GM19452 (cell line): ENCODE results near the gene TRPC4.

Experiments
- ATAC-seq: cut with Tn5 transposase; IDR thresholded peaks from one replicate; pipeline ENCODE4 v1.9.1; 2021; ENCODE audit not compliant: unreplicated experiment

The TRPC4 gene

DNA sequence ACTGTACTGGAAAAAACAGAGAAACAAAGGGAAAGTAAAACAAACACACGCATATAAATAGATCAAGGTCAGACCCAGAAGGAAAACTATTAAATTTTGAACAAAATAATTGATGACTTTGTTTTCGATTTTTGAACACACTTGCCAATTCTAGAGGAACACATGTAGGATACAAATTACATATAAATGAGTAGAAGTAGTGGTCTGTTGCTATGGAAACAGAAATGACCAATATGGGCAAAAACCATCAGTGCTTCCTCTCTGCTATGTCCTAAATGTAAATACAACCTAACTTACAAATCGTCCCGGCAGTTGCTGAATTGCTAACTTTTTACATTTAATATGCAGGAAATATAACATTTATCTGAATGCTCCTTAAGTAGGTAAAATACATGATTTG lies 205.8 kb downstream of the TRPC4 start:
- no peak for ATAC-seq

DNA sequence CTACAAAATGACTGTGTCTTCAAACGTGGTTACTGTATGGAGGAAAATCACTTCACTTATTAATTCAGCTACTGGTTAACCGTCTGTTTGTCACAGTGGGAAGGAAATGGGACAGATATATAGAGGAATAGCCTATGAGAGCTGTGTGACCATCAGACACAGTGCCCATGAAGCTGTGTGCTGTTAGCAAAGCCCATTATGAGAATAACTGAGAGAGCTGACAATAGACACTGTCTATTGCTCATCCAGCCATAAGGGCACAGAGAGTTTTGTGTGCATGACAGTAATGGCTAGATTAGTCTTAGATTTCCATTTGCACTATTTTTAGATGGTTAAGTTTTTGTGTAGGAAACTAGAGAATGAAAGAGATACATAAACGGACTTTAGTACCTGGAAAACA lies 206.9 kb downstream of the TRPC4 start:
- no peak for ATAC-seq

DNA sequence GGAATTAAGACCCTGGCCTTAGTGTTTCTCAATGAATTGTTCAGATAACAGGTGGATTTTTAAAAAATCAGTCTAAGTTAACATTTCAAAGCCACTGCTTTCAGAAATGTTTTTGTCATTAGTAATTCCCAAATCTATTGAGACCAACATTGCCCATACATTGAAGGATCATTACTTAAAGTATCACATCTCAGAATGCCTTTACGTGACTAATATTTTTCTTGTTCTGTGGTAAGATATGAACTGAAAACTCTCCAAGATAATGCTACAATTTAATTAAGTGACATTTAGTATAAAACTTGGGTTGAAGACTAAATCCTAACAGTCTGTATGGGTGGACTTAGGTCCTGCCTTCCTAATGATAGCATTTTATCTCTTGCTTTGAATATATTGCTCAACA lies 211.6 kb downstream of the TRPC4 start:
- ATAC-seq = no peak

DNA sequence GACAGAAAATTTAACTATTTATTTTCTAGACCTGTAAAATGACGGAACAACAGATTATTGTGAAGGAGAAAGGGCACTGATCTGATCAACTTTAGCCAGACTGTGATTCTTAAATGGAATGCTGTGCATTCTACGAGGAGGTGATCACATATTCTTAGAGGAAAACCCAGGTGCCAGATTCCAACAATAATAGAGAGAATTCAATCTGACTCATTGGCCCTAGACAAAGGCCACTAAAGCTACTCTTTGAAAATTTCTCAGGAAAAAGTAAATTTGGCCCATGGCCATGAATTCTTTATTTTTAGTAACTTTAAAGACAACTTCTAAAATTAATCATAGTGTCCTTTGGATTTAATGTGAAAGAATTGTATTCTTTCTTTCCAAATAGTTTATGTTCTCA lies 212.4 kb downstream of the TRPC4 start:
- ATAC-seq = no peak

- no peak for ATAC-seq
Observed at GRCh38 chr13:37656247-37656940, 213.2 kb downstream of the TRPC4 start.

- no peak for ATAC-seq
Observed at GRCh38 chr13:37652596-37652995, 217.0 kb downstream of the TRPC4 start.

GRCh38 chr13:37651891-37652290 lies 217.7 kb downstream of the TRPC4 start:
- ATAC-seq = no peak

GRCh38 chr13:37648609-37649008 lies 221.0 kb downstream of the TRPC4 start:
- ATAC-seq = no peak

DNA sequence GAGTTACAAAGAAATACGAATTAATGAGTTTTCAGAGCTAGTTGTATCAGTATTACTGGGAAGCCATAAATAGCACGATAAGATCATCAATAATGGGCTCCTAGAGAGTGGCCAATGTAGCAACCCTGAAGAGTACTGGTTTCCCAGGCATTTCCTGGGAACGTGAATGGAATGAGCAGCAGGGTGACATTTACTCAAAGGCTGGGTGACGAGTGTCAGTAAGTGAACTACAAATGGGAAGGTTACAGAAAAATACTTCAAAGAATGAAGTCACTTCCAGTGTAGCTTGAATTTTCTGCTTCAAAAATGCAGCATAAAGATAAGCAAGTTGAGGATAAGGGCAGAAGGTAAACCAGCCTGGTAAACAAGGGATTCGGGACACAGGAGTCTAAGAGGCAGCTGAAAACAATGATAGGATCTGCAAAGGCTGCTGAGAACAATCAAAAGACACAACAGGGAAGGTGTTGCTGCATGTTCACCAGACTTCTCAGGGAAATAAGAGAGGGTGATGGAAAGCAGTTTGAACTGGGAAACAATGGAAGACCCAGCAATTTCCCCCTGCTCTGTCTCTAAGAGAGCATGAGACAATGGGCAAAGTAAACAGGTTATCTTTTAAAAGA lies 222.4 kb downstream of the TRPC4 start:
- ATAC-seq = no peak

- no peak for ATAC-seq
Observed at GRCh38 chr13:37646531-37646930, 223.0 kb downstream of the TRPC4 start.

DNA sequence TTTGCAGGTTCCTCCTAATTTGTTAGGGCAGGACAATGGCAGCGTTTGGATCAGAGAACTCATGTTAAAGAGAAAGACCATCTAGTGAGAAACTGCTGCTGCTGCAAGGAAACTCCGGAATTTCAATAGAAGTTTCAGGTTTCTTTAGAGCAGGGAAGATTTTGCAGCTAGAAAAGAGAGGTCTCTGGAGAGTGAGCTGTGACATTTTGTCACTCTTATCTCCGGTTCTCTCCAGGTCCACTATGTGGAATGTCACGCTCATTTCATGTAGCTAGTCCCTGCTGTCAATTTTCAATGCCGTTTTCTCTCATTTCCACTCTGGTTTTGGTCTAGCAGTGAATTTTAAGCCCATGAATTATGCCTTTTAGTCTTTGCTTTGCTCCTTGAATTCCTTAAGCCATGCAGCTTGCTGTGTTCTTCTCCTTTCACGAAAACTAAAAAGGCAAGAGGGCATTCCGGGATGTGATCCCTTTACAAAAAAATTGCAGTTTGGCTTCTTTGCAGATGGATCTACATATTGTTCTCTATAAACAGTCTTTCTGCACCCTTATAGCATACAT lies 224.3 kb downstream of the TRPC4 start:
- ATAC-seq = no peak

DNA sequence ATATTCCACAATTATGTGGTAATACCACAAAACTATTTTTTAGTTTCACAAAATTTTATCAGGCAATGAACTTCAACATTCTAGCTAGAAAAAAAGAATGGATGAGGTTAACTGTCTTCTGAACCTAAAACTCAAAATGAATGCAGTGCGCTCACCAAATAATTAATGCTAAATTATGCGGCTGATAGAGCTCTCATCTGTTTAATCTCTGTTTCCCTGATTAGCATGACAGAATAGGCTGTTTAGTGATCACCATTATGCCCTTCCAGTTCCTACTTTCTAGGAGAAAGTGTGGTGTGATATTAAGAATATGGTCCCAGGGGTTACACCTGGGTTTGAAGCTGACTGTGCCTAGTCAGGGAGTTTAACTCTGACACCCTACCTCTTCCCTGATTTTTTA lies 228.2 kb downstream of the TRPC4 start:
- no peak for ATAC-seq

DNA sequence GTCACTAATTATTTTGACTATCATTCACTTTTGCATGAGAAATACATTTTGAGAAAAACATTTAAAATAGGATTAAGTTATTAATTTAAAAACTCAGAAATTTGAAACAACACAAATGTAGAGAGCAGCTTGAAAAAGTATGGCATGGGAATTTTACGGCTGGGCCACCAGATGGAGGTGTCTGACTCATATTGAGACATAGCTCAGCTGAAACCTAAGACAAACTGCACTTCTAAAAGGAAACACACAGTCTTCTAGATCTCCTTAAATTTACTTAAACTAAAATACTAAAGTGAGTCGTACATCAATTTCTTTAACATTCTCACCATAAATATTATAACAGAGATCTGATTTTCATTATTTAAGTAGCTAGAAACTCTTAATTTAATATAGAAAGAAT lies 229.1 kb downstream of the TRPC4 start:
- no peak for ATAC-seq

DNA sequence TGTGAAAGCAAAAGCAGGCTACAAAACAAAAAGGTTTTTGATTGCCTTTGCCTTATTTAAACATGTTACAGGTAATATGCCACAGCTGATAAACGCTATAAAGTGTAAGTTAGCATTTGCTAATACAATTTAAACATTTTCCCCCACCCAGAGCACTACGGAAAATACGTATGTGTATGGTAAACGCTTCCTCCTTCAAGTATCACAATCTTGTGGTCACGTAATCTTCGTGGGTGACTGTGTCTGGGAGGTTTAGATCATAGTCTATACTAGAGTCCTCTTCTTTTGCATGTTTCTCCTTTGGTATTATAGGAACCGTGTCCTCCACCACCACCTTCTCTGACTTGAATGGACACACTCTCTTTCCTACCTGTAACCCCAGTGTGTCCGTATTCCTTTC lies 232.9 kb downstream of the TRPC4 start:
- ATAC-seq = no peak

DNA sequence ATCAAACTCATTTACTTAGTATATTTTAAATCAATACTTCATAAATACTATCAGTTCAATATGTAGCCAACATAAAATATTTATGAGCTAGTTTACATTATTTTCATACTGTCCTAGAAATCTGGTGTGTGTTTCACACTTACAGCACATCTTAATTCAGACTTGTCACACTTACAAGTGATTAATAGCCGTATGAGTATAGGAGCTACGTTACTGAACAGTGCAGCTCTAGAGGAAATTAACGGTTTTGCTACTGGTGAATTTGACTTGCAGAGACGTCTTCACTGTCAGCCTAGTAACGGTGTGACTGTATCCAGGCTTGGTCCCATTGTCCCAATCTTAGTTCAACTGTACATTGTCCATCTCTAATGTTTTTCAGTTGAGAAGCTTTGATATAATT lies 237.3 kb downstream of the TRPC4 start:
- no peak for ATAC-seq

- ATAC-seq = no peak
Observed at GRCh38 chr13:37627428-37627827, 242.1 kb downstream of the TRPC4 start.

- ATAC-seq = no peak
Observed at GRCh38 chr13:37621811-37622361, 247.7 kb downstream of the TRPC4 start.

- ATAC-seq = no peak
Observed at GRCh38 chr13:37618554-37618953, 251.0 kb downstream of the TRPC4 start.

GRCh38 chr13:37617173-37617572 lies 252.4 kb downstream of the TRPC4 start:
- no peak for ATAC-seq

DNA sequence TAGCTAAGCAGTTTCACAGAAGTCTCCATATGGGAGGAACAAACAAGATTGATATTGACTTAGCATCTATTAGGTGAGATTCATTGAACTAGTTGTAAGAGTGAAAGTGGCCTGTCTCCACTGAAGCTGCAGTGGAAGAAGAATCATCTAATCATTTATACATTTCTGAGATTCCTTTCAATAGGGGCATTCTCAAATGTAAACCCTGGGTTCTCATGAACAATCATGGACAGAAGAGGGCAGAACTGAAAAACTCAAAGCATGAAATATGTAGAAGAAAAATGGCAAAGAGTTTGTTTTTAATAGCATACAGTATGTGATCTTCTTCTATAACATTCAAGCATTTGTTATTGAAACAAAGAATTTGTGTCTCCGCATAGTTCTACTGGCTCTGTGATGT lies 253.4 kb downstream of the TRPC4 start:
- ATAC-seq = no peak

DNA sequence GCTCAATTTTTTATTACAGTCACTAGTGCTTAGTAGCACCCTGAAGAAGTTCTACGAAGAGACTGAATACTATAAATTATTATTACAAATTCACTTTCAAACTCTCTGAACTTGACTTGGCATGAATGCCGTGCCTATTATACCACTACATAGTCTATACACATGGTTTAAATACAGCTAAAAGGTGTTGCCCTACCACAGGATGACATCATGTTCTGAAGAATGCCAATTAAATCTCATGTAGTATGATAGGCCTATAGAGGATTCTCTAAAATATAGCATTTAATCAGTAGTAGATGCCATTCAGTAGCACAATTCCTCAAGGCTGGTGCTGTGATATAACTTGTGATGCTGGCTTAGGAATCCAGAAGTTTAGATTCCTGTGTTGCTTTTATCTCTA lies 254.3 kb downstream of the TRPC4 start:
- no peak for ATAC-seq

- no peak for ATAC-seq
Observed at GRCh38 chr13:37613638-37614037, 255.9 kb downstream of the TRPC4 start.
